ENCODE results near the gene CDH8.

The CDH8 gene, protein sequence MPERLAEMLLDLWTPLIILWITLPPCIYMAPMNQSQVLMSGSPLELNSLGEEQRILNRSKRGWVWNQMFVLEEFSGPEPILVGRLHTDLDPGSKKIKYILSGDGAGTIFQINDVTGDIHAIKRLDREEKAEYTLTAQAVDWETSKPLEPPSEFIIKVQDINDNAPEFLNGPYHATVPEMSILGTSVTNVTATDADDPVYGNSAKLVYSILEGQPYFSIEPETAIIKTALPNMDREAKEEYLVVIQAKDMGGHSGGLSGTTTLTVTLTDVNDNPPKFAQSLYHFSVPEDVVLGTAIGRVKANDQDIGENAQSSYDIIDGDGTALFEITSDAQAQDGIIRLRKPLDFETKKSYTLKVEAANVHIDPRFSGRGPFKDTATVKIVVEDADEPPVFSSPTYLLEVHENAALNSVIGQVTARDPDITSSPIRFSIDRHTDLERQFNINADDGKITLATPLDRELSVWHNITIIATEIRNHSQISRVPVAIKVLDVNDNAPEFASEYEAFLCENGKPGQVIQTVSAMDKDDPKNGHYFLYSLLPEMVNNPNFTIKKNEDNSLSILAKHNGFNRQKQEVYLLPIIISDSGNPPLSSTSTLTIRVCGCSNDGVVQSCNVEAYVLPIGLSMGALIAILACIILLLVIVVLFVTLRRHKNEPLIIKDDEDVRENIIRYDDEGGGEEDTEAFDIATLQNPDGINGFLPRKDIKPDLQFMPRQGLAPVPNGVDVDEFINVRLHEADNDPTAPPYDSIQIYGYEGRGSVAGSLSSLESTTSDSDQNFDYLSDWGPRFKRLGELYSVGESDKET

DNA sequence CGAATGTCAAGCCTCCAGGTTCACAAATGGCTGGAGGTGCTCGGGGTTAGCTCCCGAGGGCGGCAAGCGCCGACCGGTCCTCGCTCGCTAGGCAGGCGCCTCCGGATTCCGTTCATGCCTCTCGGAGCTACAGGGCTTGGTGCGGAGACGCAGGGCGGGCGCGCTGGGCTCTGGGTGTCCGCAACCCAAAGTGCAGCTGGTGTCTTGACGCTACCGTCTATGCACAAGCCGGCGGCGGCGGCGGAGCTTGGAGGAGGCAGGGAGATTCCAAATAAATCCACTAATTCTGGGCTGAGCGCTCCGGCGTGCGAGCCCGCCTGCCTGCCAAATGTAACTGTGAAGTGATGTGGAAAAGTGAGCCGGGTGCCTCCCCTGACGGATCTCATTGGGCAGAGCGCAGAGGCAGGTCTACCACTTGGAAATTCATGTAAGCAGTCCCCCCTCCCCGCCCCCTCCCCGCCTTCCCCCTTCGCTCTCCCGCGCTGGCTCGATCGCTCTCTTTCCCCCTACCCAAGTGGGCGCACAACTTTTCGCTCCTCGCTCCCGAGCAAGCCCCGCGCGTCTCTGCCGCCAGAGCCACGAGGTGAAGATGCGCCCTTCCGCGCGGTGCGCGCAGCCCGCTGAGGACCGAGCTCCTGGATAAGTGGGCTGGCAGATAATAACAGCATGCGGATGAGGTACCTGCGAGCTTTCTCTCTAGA, at the start of gene CDH8:
Gene CDH8 (minus strand): TSS at position 338 of the 701 bp plus-strand sequence. CDS start 15,035 bp downstream, outside the sequence.
- no peak for DNase-seq

DNA sequence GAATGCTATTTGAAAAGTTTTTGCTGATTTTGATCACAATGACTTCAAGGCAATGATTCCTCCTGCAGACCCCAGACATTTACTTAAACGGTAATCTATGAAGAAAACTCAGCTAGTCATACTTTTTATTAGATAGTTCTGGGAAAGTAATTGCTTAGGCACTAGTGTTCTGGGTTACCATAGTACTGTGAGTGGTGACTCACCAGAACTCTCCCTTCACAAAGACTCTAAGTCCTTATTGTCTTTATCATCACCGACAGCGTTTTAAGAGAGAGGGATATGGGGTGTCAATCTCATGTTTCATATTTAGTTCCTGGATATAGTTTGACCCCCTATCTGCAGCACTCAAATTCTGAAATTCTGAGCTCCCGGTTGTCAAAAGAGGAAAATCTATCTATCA, 43.0 kb upstream of the CDH8 start:
- DNase-seq: no peak

DNA sequence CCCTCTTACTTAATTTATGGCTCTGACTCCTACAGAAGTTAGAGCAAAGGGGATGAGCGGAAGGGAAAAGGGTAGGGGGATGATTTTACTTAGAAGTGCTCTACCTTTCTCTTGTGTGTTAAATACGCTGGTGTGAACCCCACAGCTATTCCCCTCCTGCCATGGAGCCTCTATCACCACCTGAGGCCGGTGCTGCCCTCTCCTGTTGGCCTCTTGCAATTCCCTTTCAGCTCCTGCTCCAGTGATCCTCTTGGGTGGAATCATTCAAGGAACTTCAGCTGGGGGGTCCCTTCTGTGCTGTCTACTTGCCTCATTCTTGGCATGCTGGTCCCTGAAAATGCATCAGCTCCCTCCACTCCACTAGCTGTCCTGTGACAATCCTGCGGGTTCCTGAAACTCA, 41.8 kb upstream of the CDH8 start:
- no peak for DNase-seq

DNA sequence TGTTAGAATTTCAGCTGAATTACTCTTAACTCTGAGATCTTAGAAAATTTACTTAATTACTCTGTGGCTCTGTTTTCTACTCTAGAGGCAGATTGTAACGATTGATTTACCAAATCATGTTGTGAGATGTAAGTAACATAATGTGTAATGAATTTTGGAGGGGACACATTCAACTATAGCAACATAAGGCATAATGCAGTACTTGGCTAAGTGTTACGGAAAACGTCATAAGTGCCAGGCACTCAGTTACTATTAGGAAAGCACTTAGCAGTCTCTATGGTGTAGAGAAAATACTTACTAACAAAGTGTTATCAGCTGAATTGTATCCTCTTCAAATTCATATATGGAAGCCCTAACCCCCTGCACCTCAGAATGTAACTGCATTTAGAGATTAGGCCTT, 40.6 kb upstream of the CDH8 start:
- DNase-seq: no peak

DNA sequence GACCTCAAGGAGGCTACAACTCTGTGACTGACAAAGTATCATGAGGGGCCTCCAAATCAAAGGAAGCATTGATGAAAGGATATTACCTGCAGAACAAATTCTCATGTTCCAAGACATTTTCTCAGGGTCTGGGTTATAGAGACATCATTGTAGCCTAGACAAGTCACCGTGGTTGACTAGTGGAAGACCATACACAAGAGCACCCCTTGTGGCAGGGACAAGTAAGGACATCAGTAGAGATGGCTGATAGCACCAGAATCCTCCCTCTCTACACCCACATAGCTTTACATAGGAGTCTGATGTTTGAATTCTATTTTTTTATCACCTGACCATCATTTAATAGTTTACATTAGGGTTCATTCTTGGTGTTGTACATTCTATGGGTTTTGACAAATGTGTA, 32.5 kb upstream of the CDH8 start:
- no peak for DNase-seq

DNA sequence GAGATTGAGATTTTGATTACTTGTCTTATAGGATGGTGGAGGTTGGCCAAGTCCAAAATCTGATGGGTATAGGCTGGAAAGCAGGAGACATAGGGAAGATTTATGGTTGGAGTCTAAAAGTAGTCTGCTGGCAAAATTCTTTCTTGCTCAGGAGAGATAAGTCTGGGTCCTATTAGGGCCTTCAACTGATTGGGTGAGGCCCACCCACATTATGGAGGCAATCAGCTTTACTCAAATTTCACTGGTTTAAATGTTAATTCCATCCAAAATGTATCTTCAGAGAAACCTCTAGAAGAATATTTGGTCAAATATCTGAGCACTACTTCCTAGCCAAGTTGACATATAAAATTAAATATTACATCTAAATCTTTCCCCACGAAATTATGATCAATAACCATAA, 31.7 kb upstream of the CDH8 start:
- no peak for DNase-seq

DNA sequence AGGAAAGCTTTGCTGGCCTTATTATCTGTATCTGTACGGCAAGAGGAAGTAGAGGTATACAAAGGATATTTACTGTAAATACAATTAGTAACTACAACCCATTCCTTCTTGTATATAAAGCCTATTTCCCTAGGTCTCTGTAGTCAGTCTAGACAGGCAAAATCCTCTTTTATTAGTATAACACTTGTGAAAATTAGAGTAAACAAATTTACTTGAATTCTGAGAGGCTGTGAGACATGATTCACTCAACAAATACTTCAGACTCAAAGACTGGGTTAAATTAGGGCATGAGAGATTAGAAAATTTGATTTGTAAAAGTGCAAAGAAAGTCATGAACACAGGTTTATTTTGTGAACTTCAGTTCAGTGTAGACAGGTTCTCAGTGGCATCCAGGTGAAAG, 30.9 kb upstream of the CDH8 start:
- no peak for DNase-seq

DNA sequence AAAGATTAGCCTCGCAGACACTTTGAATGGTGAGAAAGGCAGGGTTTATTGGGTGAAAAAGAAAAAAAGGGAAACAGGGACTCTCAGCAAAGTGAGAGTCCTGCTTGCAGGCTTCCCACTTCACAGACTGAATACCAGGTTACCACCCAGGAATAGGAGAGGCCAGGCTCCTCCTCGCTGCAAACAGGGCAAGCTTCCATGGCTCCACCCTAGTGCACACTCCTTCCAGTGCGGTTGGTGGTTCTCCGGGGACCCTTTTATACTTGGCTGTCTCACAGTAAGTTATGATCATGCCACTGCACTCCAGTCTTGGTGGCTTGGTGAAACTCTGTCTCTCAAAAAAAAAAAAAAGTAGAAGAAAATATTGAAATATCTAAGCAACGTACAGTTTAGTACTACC, 30.5 kb upstream of the CDH8 start:
- DNase-seq: no peak

DNA sequence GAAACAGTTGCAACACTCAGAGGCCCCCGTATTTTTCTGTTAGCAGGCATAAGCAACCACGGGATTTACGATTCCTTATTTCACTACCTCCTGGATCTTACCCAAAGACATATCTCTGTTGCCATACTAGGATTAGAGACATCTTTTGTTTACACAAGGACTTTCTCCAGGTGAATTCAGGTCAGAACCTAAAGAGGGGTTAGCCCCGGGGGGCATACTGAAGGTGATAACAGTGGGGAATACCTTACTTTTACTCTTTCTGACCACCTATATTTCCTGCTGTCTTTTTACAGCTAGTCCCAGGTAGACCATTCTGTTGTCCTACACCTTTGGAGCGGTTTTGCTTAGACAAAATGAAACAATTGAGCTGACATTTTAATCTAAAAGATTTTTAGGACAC, 27.9 kb upstream of the CDH8 start:
- no peak for DNase-seq

DNA sequence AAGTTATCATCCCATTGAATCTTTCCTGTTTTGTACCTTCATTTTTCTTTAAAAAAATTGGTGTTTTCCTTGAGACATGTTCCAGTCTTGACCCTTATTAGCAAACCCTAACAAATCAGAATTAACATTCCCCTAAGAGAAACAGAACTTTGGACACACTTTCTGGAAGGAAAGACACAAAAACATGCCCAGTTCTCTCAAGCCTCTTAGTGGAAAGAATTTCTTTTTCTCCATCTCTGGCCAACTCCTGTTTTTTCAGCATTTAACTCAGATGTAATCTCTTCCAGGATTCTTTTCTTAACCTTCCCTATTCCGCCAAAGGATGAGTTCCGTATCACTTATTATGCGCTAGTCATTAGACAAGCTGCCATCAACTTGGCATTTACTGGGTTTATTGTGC, 23.9 kb upstream of the CDH8 start:
- DNase-seq: no peak

DNA sequence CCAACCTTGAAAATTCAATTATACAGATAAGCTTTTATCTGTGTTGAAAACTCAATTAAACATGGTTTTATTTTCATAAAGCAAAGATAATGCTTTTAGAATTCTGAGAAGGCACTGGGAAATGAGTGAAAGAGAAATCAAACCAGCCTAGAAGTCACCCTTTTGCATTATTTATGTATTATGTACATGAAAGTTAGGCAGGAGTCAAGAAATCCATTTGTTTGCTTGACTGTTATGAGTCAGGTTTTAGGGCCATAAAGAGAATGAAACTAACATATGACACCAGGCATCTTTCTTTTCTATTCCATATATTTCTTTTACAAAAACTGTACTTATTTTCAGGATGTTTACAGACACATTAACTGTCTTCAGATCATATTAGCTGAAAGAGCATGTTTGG, 23.3 kb upstream of the CDH8 start:
- DNase-seq: no peak

DNA sequence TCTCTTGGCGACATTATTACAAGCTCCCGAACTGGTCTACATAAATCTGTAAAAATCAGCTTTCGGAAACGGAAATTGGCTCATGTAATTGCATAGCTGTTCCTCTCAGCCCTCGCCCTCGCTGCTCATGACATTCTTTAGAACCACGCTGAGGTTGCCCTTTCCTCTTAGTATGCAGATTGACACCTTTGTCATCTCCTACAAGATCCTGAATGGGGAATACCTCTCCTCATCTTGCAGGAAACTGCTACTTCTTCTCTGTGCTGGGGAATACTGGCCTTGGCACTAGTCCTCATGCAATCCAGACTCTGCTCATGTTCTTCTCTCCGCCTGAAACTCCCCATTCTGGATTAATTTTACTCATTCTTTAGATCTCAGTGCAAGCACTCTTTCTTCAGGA, 22.2 kb upstream of the CDH8 start:
- DNase-seq: no peak

DNA sequence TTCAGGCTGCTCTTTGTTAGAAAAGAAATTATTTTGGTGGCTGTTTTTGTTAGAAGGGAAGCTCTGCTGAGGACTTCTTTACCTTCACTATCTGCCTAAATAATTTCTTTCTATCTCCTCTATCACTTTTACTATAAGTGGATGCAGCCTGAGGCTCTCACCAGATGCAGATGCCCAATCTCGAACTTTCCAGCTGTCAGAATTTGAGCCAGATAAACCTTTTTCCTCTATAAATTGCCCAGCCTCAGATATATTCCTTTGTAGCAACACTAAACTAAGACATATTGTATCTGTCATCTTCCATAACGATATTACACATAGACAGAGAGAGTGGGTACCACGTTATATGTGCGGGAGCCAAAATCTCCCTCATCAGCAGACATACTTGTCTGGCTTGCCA, 15.7 kb upstream of the CDH8 start:
- DNase-seq: no peak

DNA sequence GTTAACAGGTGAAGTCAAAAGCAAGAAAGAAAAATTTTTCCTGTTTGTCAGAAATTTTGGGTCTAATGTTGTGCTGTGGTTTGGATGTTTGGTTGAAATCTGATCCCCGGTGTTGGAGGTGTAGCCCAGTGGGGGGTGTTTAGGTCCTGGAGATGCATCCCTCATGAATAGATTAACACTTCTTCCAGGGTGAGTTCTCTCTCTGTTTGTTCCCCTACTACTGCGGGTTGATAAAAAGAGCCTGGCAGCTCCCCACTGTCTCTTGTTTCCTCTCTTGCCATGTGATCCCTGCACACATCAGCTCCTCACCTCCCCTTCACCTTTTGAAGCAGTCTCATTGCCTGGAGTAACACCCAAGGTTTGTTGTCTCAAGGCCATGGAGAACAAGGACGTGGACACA, 14.6 kb upstream of the CDH8 start:
- DNase-seq: no peak

DNA sequence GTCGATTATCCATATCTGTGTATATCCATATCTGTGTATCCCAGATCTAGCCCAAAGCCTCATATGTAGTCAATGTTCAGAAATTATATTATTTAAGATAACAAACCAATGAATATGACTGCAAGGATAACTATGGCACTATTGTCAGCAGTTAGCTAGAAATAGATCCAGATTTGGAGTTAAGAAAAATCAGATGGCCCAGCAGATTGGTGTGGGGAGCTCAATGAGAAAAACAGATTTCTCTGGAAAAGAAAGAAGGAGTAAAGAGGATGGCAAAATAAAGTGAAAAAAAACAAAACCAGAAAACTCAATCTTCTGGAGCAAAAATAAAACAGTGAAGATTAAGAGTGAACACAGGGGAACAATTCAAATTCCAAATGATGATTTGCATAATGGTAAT, 10.6 kb upstream of the CDH8 start:
- no peak for DNase-seq

DNA sequence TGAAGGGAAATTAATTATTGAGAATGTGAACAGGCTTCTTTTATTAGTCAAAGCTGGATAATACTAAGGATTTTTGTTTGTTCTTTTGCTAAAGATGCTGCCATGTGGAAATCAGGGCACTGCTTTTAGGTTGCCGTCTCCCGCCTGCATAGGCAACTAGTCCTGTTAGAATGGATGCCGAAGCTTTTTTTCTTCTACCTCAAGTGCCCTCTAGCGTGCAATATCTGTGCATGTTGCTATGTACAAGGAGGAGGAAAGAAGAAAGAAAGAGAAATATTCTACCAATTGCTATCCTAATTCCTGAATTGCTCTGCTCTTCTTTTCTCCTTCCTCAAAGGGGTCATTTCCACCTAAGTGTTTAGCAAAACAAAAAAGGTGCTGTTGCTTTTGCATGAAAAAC, 5.2 kb upstream of the CDH8 start:
- DNase-seq: no peak

DNA sequence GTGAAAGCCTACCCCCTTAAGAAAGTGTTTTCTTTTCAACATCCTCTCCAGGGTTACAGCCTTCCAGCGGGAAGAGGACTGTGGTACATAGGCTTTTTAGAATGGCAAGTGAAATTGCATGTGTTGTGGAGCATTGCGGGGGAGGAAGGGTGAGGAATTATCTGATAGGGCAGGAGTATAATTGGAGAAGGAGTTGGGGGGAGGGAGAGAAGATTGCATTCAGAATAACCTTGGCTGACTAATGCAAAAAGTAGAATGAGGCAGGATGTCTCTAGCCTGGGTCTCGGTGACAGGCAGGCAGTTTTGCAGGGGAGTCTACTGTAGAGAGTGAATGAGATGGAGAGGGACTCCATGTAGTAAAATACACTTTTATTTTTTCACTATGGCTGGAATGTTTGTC, 2.4 kb upstream of the CDH8 start:
- no peak for DNase-seq

DNA sequence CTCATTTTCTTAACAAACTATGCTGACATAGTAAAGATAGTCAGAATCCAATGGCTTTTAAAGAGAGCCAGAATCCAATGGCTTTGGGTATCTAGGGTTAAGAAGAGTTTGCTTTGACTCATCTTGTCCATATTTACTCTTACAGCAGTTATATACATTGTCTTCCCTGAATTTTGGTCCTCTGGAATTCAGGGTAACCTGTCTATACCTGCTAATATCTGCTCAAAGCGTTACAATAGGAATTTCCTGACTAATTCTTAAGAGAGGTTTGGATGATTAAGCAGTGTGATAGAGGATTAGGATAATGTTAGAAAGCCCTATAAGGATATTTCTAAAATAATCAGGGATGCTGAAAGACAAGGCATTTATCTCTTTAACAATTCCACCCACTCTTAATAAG, 2.0 kb upstream of the CDH8 start:
- DNase-seq: no peak

DNA sequence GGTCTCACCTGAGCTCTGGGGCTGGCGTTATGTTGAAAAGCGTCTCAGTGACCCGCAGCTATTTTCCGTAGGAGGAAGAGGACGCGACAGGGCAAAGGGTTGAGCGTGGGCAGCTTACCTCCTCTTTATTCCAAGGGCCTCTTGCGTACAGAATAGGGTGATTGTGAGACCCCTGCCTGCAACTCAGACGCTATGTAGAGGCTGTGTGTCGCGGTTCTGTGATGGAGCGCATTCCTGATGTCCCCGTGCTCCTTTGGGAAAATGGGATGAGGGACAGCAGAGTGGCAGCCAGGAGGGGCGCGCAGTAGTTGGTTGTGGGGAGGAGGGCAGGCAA, 531 bp upstream of the CDH8 start:
- no peak for DNase-seq

DNA sequence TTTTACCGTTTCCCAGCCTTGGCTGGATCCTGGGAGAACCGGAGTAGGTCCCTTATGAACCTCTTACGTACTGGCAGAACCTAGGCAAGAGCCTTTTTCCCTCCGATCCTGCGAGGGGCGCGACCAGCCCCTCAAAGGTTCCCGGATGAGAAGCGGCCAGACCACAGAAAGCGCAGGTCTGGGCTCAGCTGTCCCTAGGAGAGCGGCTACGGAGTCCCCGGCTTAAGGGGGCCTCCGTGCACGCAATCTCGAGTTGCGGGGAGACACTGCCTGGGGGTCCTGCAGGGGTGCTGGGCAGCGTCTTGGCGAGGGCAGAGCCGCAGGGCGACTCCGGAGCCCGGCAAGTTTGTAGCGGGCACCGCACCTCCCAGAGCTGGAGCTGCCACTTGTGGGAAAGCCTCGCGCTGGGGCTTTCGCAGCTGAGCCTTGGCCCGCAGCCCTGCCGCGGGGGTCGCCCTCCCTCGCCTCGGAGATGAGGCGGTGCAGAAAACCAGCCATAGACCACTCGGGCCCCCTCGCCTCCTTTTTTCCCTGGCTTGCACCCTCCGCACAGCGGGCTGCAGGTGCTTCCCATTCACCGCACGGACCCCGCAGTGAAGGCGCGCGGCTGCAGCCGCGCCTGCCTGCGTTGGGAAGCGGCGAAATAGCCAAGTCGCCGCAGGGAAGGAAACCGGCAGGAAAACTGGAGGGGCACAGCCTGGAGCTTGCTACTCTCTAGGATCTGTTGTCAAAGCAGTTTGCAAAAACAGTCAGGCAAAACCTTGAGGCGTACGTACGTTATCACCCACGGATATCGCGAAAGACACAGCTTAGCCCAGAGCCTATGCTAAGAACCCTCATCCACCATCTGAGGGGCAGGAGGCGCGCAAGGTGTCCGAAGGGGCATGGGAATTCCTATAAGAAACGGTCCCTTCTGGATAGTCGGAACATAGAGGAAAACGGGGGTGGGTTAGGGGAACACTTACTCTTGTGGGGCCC, 834 bp downstream of the CDH8 start:
- DNase-seq: no peak

DNA sequence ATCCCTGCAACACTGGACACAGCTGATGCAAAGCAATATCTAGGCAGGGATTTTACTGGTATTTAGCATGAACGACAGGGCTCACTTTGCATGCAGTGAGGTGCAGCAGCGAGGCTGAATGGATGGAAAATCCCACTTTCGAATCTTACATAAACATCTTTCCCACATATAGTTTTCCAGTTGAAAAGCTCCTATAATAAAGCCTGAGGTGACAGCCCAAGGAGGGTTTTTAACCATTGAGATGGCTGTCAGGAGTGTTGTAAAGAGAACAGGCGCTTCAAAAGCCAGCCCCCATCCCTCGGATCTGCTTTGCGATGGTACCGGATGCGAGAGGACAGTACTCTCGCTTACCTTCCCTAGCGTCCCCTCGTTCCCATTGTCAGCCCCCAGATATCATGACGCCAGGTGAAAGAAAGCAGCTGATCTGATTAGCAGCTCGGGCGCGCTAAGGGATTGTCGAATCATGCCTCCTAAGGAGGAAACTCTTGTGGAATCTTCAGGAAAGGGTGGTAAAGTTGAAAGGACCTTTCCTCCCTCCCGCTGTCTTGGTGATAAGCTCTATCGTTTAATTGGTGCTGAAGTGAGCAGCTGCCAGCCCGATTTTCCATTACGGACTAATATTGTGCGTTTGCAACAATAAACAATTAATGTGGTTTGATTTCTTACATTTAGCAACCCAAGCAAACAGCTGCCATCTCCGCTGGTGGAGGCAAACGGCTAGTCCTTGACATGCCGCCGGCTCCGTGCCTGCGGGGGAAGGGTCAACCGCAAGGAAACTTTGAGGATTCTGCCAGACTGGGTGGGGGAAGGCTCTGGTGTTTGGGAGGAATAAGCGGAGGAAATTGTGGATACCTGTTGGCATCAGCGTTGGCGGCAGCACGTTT, 1.8 kb downstream of the CDH8 start:
- no peak for DNase-seq

DNA sequence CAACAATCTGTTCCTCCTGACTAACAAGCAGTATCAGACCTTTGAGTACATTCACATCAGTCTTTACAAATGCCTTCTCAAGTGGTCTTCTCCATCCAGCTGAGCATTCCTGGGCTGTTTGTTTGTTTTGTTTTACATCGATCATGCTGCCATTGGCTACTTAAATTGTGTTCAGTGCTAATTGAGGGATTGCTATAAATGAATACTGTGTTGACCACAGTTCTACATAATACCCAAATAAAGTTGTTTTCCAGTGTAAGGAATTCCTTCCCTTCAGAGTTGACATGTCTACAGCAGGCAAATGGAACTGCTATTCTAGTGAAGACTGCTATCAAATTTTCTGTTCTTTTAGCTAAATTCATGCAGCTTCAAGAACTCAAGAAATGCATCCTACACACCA, 3.2 kb downstream of the CDH8 start:
- no peak for DNase-seq

Measured in activated CD4-positive, alpha-beta T cell treated with anti-CD3 and anti-CD28 coated beads for 48 hours (primary cell).